ENCODE results near the gene MSRB2. TPM values are rescaled to one million over a fixed set of nuclear protein-coding genes. Genes with fewer than 3 reads are reported as not detected.

MSRB2 gene
- total RNA-seq, 1 donor from 2014 or later = 13.5 TPM

- intact Hi-C loops (cut with micrococcal nuclease) = no loop called here
Measured at GRCh38 chr10:23106331-23107072, 11.1 kb downstream of the MSRB2 start.

DNA sequence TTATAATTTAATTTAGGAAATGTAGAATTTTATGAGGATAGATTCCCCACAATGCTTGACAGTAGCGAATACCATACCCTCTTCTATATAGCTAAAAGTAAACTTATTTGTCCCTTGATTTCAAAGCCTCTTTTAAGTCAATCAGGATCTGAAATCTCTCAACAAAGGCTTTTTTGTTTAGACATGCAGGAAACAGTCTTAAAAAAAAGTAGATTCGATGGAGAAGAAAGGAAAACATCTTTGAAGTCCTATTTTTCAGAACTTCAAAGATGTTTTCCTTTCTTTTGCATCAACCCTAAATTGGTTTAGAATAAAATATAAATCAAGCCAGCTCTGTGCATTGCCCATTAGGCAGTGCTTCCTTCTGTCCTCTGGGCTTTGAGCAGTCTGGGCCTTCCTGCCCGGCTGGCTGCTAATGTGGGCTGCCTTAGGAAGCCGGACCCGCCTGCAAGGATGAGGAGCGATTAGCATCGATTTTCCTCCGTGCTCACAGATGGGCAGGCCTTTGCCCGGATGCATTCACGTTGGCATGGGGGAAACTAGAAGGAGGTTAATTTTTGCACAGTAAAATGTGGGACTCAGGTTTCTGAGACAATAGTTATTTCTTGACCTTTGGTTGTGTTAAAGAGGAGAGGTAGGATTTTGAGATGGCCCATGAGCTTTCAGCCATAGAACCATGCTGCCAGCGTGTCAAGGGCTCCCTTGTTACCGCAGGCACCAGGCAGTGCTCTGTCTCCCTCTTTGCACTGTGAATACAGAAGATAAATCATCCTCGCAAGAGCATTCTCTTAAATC, 15.5 kb downstream of the MSRB2 start:
- intact Hi-C loops (cut with micrococcal nuclease) = no loop called here

GRCh38 chr10:23111517-23112286, 16.3 kb downstream of the MSRB2 start:
- intact Hi-C loops (cut with micrococcal nuclease) = no loop called here

DNA sequence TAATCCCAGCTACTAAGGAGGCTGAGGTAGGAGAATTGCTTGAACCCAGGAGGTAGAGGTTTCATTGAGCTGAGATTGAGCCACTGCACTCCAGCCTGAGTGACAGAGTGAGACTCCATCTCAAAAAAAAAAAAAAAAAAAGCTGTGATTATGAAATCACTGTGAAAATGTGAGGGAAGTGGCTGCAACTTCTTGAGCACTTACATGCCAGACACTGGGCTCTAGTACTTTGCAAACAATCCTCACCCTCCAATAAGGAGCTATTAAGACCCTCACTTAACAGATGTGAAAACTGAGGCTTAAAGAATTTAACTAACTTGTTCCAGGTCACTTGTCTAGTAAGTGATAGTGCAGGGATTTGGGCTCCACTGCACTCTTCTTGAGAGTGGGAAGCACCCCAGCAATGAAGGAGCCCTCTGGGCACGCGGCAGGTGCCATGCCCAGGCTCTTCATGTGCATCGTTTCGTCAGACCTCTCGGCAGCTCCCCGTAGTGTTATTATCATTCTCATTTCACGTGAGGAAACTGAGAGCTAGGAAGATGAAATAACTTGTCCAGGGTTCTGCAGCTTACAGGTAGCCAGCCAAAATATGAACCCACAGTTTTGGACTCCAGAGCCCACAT, 19.0 kb downstream of the MSRB2 start:
- intact Hi-C loops (cut with micrococcal nuclease) = no loop called here

DNA sequence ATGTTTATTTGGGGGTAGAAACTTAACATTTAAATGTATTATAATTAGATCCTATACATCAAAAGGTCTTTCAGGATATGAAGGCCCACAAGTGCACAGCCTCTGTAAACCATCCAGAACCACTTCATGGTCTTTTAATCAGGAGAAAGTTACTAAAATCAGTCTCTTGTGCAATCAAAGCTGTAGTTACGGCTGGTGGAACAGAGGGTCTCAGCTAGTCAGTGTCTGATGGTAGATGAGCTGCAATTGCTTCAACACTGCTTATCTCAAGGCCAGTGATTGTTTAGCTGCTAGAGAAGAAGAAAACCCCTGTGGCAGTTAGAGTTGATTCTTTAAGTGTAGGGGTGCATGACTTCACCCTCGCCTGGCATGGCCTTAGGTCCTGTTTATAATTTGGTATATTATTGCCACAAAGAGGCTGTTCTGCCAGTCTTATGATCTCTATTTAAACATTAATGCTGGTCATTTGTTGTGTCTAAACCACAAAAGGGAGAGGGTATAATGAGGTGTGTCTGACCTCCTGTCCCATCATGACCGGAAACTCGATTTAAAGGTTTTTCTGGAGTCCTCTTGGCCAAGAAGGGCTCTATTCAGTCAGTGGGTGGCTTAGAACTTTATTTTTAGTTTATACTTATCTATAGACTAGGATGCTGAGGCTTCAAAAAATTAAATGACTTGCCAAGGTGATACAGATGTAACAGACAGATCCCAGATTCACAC, 21.3 kb downstream of the MSRB2 start:
- intact Hi-C loops (cut with micrococcal nuclease) = no loop called here

DNA sequence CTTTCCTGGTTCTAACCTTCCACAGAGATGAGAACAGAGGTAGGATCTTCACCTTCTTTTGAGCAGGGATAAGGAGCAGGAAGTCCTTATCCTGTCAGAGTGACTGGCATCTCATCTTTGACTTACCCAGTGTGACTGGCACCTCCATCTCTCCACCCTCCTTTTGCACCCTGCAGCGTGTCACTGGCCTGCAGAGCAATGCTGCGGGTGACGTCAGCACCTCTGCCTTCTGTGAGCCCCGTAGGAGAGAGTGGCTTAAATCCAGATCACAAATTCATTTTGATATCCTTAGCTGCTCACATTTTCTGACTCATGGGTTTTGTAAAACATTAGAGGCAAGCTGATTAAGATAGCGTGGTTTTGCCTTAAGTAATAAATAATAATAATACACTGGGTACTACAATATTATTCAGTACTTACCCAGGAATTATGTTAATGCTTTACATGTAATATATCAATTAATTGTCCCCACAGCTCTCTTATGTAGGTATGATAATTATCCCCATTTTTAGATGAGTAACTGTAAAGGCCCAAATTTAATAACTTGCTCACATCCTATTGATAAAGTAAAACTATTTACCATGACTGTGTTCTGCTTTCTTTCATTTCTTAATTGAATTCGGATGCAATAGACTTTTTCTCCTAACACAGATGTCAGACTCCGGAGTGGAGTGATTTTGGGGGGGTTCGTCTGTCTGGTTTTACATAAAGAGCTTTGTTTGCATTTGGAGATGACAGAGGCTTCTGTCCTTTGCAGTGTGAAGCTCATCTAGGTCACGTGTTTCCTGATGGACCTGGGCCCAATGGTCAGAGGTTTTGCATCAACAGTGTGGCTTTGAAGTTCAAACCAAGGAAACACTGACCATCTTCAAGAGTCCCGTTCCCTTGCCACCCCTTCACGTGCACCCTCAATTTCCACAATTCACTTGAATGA, 24.9 kb downstream of the MSRB2 start:
- intact Hi-C loops (cut with micrococcal nuclease) = no loop called here

- intact Hi-C loops (cut with micrococcal nuclease) = no loop called here
Measured at GRCh38 chr10:23121135-23121534, 25.8 kb downstream of the MSRB2 start.

GRCh38 chr10:23136462-23136861, 41.1 kb downstream of the MSRB2 start:
- intact Hi-C loops (cut with micrococcal nuclease) = no loop called here

DNA sequence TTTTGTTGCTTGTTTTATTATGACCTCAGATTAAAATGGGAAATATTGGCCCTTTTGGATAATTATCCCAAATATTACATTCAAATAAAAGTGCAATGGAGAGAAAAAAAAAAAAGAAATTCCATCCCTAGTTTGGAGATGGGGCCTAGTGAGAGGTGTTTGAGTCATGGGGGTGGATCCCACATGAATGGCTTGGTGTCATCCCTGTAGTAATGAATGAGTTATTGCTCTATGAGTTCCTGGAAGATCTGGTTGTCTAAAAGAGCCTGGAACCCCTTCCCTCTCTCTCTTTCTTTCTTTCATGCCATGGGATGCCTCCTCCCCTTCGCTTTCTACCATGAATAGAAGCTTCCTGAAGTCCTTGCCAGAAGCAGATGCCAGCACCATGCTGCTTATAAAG, 44.3 kb downstream of the MSRB2 start:
- intact Hi-C loops (cut with micrococcal nuclease) = no loop called here

DNA sequence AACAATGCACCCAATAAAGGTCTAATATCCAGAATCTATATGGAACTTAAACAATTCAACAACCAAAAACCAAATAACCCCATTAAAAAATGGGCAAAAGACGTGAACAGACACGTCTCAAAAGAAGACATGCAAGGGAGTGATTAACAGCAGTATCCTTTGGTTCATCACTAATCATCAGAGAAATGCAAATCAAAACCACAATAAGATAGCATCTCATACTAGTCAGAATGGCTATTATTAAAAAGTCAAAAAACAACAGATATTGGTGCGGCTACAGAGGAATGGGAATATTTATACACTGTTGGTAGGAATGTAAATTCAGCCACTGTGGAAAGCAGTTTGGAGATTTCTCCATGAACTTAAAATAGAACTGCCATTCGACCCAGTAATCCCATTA, 46.6 kb downstream of the MSRB2 start:
- intact Hi-C loops (cut with micrococcal nuclease) = no loop called here

GRCh38 chr10:23146258-23146657, 50.9 kb downstream of the MSRB2 start:
- intact Hi-C loops (cut with micrococcal nuclease) = no loop called here

DNA sequence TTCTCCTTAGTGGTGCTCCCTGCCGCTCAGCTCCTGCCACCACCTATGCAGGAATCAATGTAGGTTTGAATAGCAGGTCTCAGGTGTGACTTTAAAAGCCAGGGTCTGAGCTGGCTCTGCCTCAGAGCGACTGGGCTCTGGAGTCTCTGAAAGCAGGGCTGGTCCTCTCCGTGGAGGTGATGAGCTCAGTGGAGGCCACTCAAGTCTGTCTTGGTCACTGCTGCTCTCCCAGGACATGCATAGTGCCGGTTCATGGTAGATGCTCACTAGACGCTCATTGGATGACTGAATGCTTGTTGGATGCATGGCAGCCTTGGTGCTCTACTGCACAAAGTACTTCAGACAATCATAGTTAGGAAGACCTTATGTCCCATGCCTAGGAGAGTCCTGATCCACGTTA, 51.7 kb downstream of the MSRB2 start:
- intact Hi-C loops (cut with micrococcal nuclease) = no loop called here

GRCh38 chr10:23148214-23148613, 52.8 kb downstream of the MSRB2 start:
- intact Hi-C loops (cut with micrococcal nuclease) = no loop called here

- intact Hi-C loops (cut with micrococcal nuclease) = loop anchor here (10.0 kb wide), 1 partner anchor 845 kb away; no protein-coding TSS in a partner anchor
Measured at GRCh38 chr10:23150091-23150490, 54.7 kb downstream of the MSRB2 start.

- intact Hi-C loops (cut with micrococcal nuclease) = loop anchor here (10.0 kb wide), 1 partner anchor 844 kb away; no protein-coding TSS in a partner anchor
Measured at GRCh38 chr10:23150610-23151009, 55.2 kb downstream of the MSRB2 start.

DNA sequence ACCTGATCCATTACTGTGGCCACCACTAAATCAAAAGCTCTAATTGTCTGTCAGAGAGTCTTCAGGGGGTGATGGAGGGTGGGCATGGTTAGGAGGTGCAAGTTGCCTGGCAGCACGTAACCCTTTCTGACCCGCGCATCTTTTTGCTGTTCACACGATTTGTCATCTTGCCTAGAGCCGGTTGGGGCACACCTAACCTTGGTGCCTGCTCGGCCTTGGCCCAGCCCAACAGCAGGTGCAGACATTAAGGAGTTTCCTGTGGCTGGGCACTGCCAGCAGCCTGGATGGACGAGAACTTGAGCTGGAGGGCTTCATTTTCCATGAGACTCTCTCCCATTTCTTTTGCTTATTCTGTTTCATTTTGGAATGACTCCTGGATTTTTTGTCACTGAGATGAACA, 55.7 kb downstream of the MSRB2 start:
- intact Hi-C loops (cut with micrococcal nuclease) = loop anchor here (10.0 kb wide), 1 partner anchor 844 kb away; no protein-coding TSS in a partner anchor

- intact Hi-C loops (cut with micrococcal nuclease) = loop anchor here (5.0 to 10.0 kb wide), 2 partner anchors 157 to 840 kb away; no protein-coding TSS in a partner anchor
Measured at GRCh38 chr10:23155169-23155568, 59.8 kb downstream of the MSRB2 start.

DNA sequence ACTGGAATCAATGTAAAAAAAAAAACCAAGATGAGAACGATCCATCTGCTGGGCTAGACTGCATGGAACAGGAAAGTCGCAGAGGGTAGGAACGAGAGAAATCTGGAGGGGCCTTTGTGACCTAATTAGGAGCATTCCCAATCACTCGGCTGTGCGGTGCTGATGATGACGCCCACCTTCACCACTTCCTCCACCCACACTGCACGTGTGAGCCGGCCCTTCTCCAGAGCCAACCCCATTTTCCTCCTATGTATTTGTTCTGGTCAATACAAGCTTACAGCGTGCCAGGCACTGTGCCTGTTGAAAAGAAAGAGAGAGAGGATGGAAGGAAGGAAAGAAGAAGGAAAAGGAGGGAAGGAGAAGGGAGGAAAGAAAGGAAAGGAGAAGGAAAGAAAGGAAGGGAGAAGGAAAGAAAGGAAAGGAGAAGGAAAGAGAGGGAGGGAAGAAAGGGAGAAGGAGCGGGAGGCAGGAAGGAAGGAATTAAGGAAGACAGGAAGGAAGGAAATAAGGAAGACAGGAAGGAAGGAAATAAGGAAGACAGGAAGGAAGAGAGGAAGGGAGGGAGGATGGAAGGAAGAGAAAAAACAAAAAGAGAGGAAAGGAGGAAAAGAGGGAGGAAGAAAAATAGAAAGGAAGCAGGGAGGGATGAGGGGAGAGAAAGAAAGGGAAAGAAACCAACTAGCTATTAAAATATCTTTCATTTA, 61.2 kb downstream of the MSRB2 start:
- intact Hi-C loops (cut with micrococcal nuclease) = loop anchor here (5.0 to 10.0 kb wide), 2 partner anchors 156 to 838 kb away; no protein-coding TSS in a partner anchor

DNA sequence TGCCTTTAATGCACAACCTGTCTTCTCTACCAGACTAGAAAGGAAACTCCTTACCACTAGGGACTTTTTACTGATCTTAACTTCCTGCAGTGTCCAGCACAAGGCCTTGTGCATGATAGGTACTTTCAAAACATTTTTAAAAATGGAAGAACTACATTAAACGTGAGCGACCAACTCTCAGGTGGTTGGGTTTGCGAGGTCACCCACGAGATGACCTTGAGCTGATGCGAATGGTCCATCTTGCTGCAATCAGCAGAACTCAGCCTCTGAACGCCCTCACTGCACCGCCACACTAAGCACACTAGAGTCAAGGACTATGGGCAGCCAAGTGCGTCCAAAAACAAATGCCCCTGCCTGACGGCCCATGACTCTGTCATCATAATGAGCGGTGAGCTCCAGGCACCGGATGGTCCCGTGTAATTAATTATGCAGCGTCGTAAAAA, 61.9 kb downstream of the MSRB2 start:
- intact Hi-C loops (cut with micrococcal nuclease) = loop anchor here (5.0 to 10.0 kb wide), 2 partner anchors 155 to 838 kb away; no protein-coding TSS in a partner anchor

All from T-helper 1 cell treated with Interleukin-12 subunit alpha and Interleukin-12 subunit beta and Interleukin-4 antibody, amounts not matched to agents 30 ng/mL and 1 ng/mL, for 36 hours (primary cell).